ENCODE measurements around the gene DMRT2. TPM values are rescaled to one million over a fixed set of nuclear protein-coding genes. Genes with fewer than 3 reads are reported as not detected.
A peak's percentile ranks its signal among the peaks of the same experiment; 100 is the strongest.

Gene DMRT2
- total and polyA plus RNA-seq, 2 donors from 2014 or later: 9.3 to 38.3 TPM

GRCh38 chr9:1046639-1047572 is 3.3 kb upstream of the DMRT2 start:
- DNase-seq (peak in 2 of 5 donors; percentile 35 to 49), FAIRE-seq (no peak)
- intact Hi-C loops (cut with DNase I): no loop called here
- Histone ChIP-seq H3K27me3 (ENCODE audit: control insufficient read depth, insufficient read depth, low read length) (peaks cover 73% of the 10 kb centered on the region), H3K27ac (ENCODE audit: low read depth in 2 of 2, low read length in 2 of 2) (no peak overlapping the region), H3K36me3 (ENCODE audit: control insufficient read depth in 2 of 3, insufficient read depth in 3 of 3, low read length in 3 of 3) (no peaks in the 10 kb centered on the region), H3K4me3 (ENCODE audit: low read length in 3 of 3) (no peak overlapping the region), H3K9ac (ENCODE audit: low read length in 3 of 3) (no peak overlapping the region), H3K4me1 (ENCODE audit: control insufficient read depth in 2 of 3, insufficient read depth in 2 of 3, low read depth in 1 of 3, low read length in 3 of 3) (peaks cover 0 to 9% (median 3%) of the 10 kb centered on the region in 3 donors), H3K9me3 (ENCODE audit: control insufficient read depth in 2 of 3, insufficient read depth in 1 of 3, low read length in 3 of 3) (peaks cover 0 to 5% (median 3%) of the 10 kb centered on the region in 3 donors)
- TF ChIP-seq CTCF (IDR thresholded peaks at IDR 0.05; ENCODE audit: borderline replicate concordance, extremely low read depth, insufficient read depth): no peak

GRCh38 chr9:1047591-1048230 is 2.4 kb upstream of the DMRT2 start:
- peak overlapping the region in 2 of 3 donors; percentile 43 to 74 for H3K4me3 ChIP-seq (ENCODE audit: low read length in 3 of 3)
- H3K9ac ChIP-seq (ENCODE audit: low read length in 3 of 3): no peak overlapping the region
- FAIRE-seq (no peak), DNase-seq (peak in 2 of 5 donors; percentile 35 to 55)
- no peaks in the 10 kb centered on the region for H3K36me3 ChIP-seq (ENCODE audit: control insufficient read depth in 2 of 3, insufficient read depth in 3 of 3, low read length in 3 of 3)
- H3K27ac ChIP-seq (ENCODE audit: low read depth in 2 of 2, low read length in 2 of 2): peak overlapping the region; percentile 10 to 36
- TF ChIP-seq CTCF (IDR thresholded peaks at IDR 0.05; ENCODE audit: borderline replicate concordance, extremely low read depth, insufficient read depth): no peak
- peaks cover 0 to 5% (median 3%) of the 10 kb centered on the region in 3 donors for H3K9me3 ChIP-seq (ENCODE audit: control insufficient read depth in 2 of 3, insufficient read depth in 1 of 3, low read length in 3 of 3)
- intact Hi-C loops (cut with DNase I): no loop called here
- H3K4me1 ChIP-seq (ENCODE audit: control insufficient read depth in 2 of 3, insufficient read depth in 2 of 3, low read depth in 1 of 3, low read length in 3 of 3): peaks cover 0 to 15% (median 3%) of the 10 kb centered on the region in 3 donors
- H3K27me3 ChIP-seq (ENCODE audit: control insufficient read depth, insufficient read depth, low read length): peaks cover 76% of the 10 kb centered on the region

GRCh38 chr9:1048231-1048619 is 1.9 kb upstream of the DMRT2 start:
- intact Hi-C loops (cut with DNase I): no loop called here
- no peak for TF ChIP-seq CTCF (IDR thresholded peaks at IDR 0.05; ENCODE audit: borderline replicate concordance, extremely low read depth, insufficient read depth)
- Histone ChIP-seq H3K4me1 (ENCODE audit: control insufficient read depth in 2 of 3, insufficient read depth in 2 of 3, low read depth in 1 of 3, low read length in 3 of 3) (peaks cover 0 to 16% (median 3%) of the 10 kb centered on the region in 3 donors), H3K27ac (ENCODE audit: low read depth in 2 of 2, low read length in 2 of 2) (no peak overlapping the region), H3K4me3 (ENCODE audit: low read length in 3 of 3) (peak overlapping the region in 2 of 3 donors; percentile 43 to 74), H3K36me3 (ENCODE audit: control insufficient read depth in 2 of 3, insufficient read depth in 3 of 3, low read length in 3 of 3) (no peaks in the 10 kb centered on the region), H3K9ac (ENCODE audit: low read length in 3 of 3) (no peak overlapping the region), H3K27me3 (ENCODE audit: control insufficient read depth, insufficient read depth, low read length) (peaks cover 79% of the 10 kb centered on the region), H3K9me3 (ENCODE audit: control insufficient read depth in 2 of 3, insufficient read depth in 1 of 3, low read length in 3 of 3) (peaks cover 0 to 5% (median 3%) of the 10 kb centered on the region in 3 donors)
- no peak for FAIRE-seq
- no peak for DNase-seq
